IMR-90 (cell line): Measurements from ENCODE around the gene SPESP1. TPM values are rescaled to one million over a fixed set of nuclear protein-coding genes. Genes with fewer than 3 reads are reported as not detected.

ENCODE experiments used
- ATAC-seq: fragments of 200-7000 bp; cut with Tn5 transposase; 2 replicates; pipeline ENCODE4 v1.9.1; 2020; ENCODE audit warnings: low read depth, mild to moderate bottlenecking, moderate library complexity
- BruUV-seq: library from RNA; stranded (reverse); fragments of 400-500 nt; replicated peaks from 2 replicates; lab custom pipeline; 2021; lab: Mats Ljungman, UMichigan
- CTCF ChIA-PET: fragments of 300-600 bp; formaldehyde crosslinking; extraction: SDS; loops from one replicate; lab custom pipeline; 2021; ENCODE audit warnings: antibody characterized with exemption; lab: Yijun Ruan, JAX
- POLR2A ChIA-PET: fragments of 300-600 bp; sonication (Branson Sonifier 250); formaldehyde crosslinking; loops from one replicate; lab custom pipeline; 2022; ENCODE audit warnings: antibody characterized with exemption; ENCODE audit not compliant: unreplicated experiment; lab: Charles Lee
- DNase-seq: peaks from one replicate; pipeline ENCODE4 v3.0.0; 2013
- H2AFZ ChIP-seq: replicated peaks from 2 replicates; pipeline ENCODE3; 2013; ENCODE audit warnings: low read length, mild to moderate bottlenecking; ENCODE audit not compliant: poor library complexity
- H2AK5ac ChIP-seq: 2 replicates; pipeline ENCODE4 v1.6.1; 2013; ENCODE audit warnings: low read depth, low read length, inconsistent platforms
- H2AK9ac ChIP-seq: replicated peaks from 2 replicates; pipeline ENCODE3; 2013; ENCODE audit warnings: mild to moderate bottlenecking, low read depth, low read length, moderate library complexity; ENCODE audit not compliant: poor library complexity
- H2BK120ac ChIP-seq: 2 replicates; pipeline ENCODE4 v1.6.1; 2013; ENCODE audit warnings: low read depth, low read length, inconsistent platforms
- H2BK15ac ChIP-seq: 3 replicates; pipeline ENCODE4 v1.6.1; 2013; ENCODE audit warnings: low read depth, low read length, inconsistent platforms
- H2BK20ac ChIP-seq: 2 replicates; pipeline ENCODE4 v1.6.1; 2013; ENCODE audit warnings: low read depth, mild to moderate bottlenecking, inconsistent platforms, low read length, moderate library complexity
- H2BK5ac ChIP-seq: 2 replicates; pipeline ENCODE4 v1.6.1; 2013; ENCODE audit warnings: mild to moderate bottlenecking, low read depth, low read length, inconsistent platforms; ENCODE audit not compliant: poor library complexity, severe bottlenecking
- H3K14ac ChIP-seq: replicated peaks from 2 replicates; pipeline ENCODE4 v1.6.1; 2013; ENCODE audit warnings: low read depth, low read length, inconsistent platforms
- H3K18ac ChIP-seq: 2 replicates; pipeline ENCODE4 v1.6.1; 2013; ENCODE audit warnings: low read depth, low read length, control low read depth
- H3K23ac ChIP-seq: 2 replicates; pipeline ENCODE4 v1.6.1; 2013; ENCODE audit warnings: low read depth, low read length, inconsistent platforms
- H3K27ac ChIP-seq: 2 replicates; pipeline ENCODE4 v1.5.1; 2013; ENCODE audit warnings: mild to moderate bottlenecking, control low read depth, low read length; ENCODE audit not compliant: insufficient read depth
- H3K27me3 ChIP-seq: 2 replicates; pipeline ENCODE4 v1.6.1; 2013; ENCODE audit warnings: low read length; ENCODE audit not compliant: control insufficient read depth, insufficient read depth
- H3K36me3 ChIP-seq: 2 replicates; pipeline ENCODE4 v1.6.1; 2013; ENCODE audit warnings: low read length, mixed read lengths; ENCODE audit not compliant: control insufficient read depth, insufficient read depth
- H3K4ac ChIP-seq: 2 replicates; pipeline ENCODE4 v1.6.1; 2013; ENCODE audit warnings: low read depth, low read length, inconsistent platforms
- H3K4me1 ChIP-seq: 2 replicates; pipeline ENCODE4 v1.6.1; 2013; ENCODE audit warnings: low read length, mixed read lengths; ENCODE audit not compliant: control insufficient read depth, insufficient read depth
- H3K4me2 ChIP-seq: 2 replicates; pipeline ENCODE4 v1.6.1; 2013; ENCODE audit warnings: low read depth, mild to moderate bottlenecking, control low read depth, low read length, moderate library complexity
- H3K4me3 ChIP-seq: 2 replicates; pipeline ENCODE4 v1.5.1; 2013; ENCODE audit warnings: low read depth, mild to moderate bottlenecking, control low read depth, low read length, moderate library complexity; ENCODE audit not compliant: insufficient read depth
- H3K56ac ChIP-seq: 2 replicates; pipeline ENCODE4 v1.6.1; 2013; ENCODE audit warnings: low read length, inconsistent platforms; ENCODE audit not compliant: insufficient read depth; ENCODE audit errors: extremely low read depth
- H3K79me1 ChIP-seq, 2 experiments: 2 replicates each; pipeline ENCODE4 v1.6.1; 2013; ENCODE audit warnings: low read length in 2 of 2, inconsistent platforms in 1 of 2, low read depth in 1 of 2
- H3K9ac ChIP-seq: 2 replicates; pipeline ENCODE4 v1.6.1; 2013; ENCODE audit warnings: low read depth, low read length, control low read depth
- H3K9me1 ChIP-seq: 2 replicates; pipeline ENCODE4 v1.6.1; 2013; ENCODE audit warnings: low read length, inconsistent platforms; ENCODE audit not compliant: insufficient read depth
- H3K9me3 ChIP-seq: 2 replicates; pipeline ENCODE4 v1.6.1; 2013; ENCODE audit warnings: low read length; ENCODE audit not compliant: control insufficient read depth, insufficient read depth
- H4K20me1 ChIP-seq: 2 replicates; pipeline ENCODE4 v1.6.1; 2013; ENCODE audit warnings: low read length, inconsistent platforms; ENCODE audit not compliant: insufficient read depth
- H4K5ac ChIP-seq: 2 replicates; pipeline ENCODE4 v1.6.1; 2013; ENCODE audit warnings: mild to moderate bottlenecking, low read depth, low read length, control low read depth
- H4K8ac ChIP-seq, 2 experiments: 2 replicates each; pipeline ENCODE4 v1.6.1; 2013; ENCODE audit warnings: low read depth in 2 of 2, low read length in 2 of 2, control low read depth in 1 of 2, inconsistent platforms in 1 of 2
- H4K91ac ChIP-seq: 2 replicates; pipeline ENCODE4 v1.6.1; 2013; ENCODE audit warnings: low read depth, low read length, inconsistent platforms; ENCODE audit not compliant: insufficient read depth
- CHD1 ChIP-seq: IDR thresholded peaks from 2 replicates; pipeline ENCODE4 v1.6.1; 2012; ENCODE audit warnings: low read depth, low read length, improper control_type of control experiment
- SMC3 ChIP-seq: fragments of 150-350 bp; IDR thresholded peaks from 2 replicates; pipeline ENCODE4 v1.6.1; 2016; ENCODE audit warnings: low read depth, mild to moderate bottlenecking, antibody characterized with exemption, low read length, moderate library complexity
- WGBS, 2 experiments: methylation state at CpG; one replicate each; pipeline versions ENCODE4 v1.1.5 to v1.1.7; 2013; ENCODE audit warnings: missing lambda C conversion rate in 2 of 2; ENCODE audit not compliant: insufficient read length in 1 of 2; ENCODE audit errors: extremely low coverage in 2 of 2; 5-methylcytosine and 5-hydroxymethylcytosine counted together
- dilution Hi-C: fragments of 300-500 bp; cut with HindIII; formaldehyde crosslinking; loops from one replicate; pipeline ENCODE4 v1.14.3; 2018; ENCODE audit warnings: low sequenced_read_pairs; ENCODE audit not compliant: unreplicated experiment
- in situ Hi-C: fragments of 300-500 bp; cut with MboI; formaldehyde crosslinking; loops from 3 replicates; pipeline ENCODE4 v1.14.3; 2019; ENCODE audit warnings: low sequenced_read_pairs, inconsistent platforms, mixed read lengths
- intact Hi-C: fragments of 100-400 bp; cut with micrococcal nuclease; formaldehyde crosslinking; loops from 2 replicates; pipeline ENCODE4 v1.10.0; 2022
- polyA plus RNA-seq, 3 experiments: library from polyadenylated mRNA; depleted of rRNA; stranded (reverse); fragments of >200 nt; gene quantifications; 2 replicates each; pipeline ENCODE4 v1.2.3, GENCODE V29; 2012; ENCODE audit warnings: low replicate concordance in 1 of 3
- total RNA-seq: library from RNA; depleted of rRNA; stranded (reverse); fragments of >200 nt; gene quantifications from 2 replicates; pipeline ENCODE4 v1.2.3, GENCODE V29; 2012

SPESP1 gene
- total and polyA plus RNA-seq, 2 of the 4 experiments (the other 2 are of a cell fraction), result 2.9 to 3.0 TPM

DNA sequence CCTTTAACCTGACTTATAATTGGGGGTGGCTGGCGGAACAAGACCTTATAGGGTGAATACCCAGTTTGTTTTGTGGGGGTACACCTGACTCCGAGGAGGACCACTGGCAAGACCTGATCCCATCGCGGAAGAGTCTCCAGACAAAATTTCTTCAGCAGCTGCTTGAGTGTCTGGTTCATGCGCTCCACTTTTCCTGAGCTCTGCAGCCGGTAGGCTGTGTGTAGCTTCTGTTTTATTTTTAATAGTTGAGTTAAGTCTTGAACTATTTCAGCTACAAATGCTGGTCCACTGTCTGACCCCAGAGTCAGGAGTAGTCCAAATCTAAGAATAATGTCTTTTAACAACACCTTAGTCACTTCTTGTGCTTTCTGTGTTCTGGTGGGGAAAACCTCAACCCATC, 63.0 kb downstream of the SPESP1 start:
- no peaks in the 10 kb centered on the region for H3K79me1 ChIP-seq
- no peak overlapping the region for H3K27ac ChIP-seq
- CTCF ChIA-PET, result no interaction called here
- no peak overlapping the region for H4K5ac ChIP-seq
- no peak overlapping the region for H3K4me3 ChIP-seq
- no peak overlapping the region for H2AFZ ChIP-seq
- 0 out of 2 replicates have a peak, but pooled peaks cover 1% of the 10 kb centered on the region for H3K4me1 ChIP-seq
- WGBS, 2 experiments, result 100% methylated on average over 2 of the region's 6 CpGs; no CpG with 5 or more reads in 1 of the 2 experiments
- H2AK9ac ChIP-seq, result no peak overlapping the region
- no peaks in the 10 kb centered on the region for H3K9me1 ChIP-seq
- H3K56ac ChIP-seq, result no peak overlapping the region
- ATAC-seq (no peak), DNase-seq (no peak)
- BruUV-seq, result no TSS peak
- H4K91ac ChIP-seq, result no peak overlapping the region
- H4K20me1 ChIP-seq, result no peaks in the 10 kb centered on the region
- peaks cover 27% of the 10 kb centered on the region for H3K27me3 ChIP-seq
- no peak overlapping the region for H2BK15ac ChIP-seq
- POLR2A ChIA-PET, result no interaction called here
- dilution Hi-C loops, result no loop called here
- no peak overlapping the region for H2BK120ac ChIP-seq
- H3K9ac ChIP-seq, result no peak overlapping the region
- H2BK20ac ChIP-seq, result no peak overlapping the region
- no peak overlapping the region for H3K4me2 ChIP-seq
- H3K18ac ChIP-seq, result no peak overlapping the region
- no peak overlapping the region for H3K14ac ChIP-seq
- intact Hi-C loops, result no loop called here
- no peaks in the 10 kb centered on the region for H3K36me3 ChIP-seq
- no peak overlapping the region for H3K23ac ChIP-seq
- H3K9me3 ChIP-seq, result no peaks in the 10 kb centered on the region
- H3K4ac ChIP-seq, result no peak overlapping the region
- no peak for TF ChIP-seq CHD1
- no peak for TF ChIP-seq SMC3
- in situ Hi-C loops, result no loop called here
- no peak overlapping the region for H2AK5ac ChIP-seq
- H2BK5ac ChIP-seq, result no peak overlapping the region
- no peak overlapping the region for H4K8ac ChIP-seq
